HG02588 (cell line): Measurements from ENCODE around the gene LARP1.

ENCODE experiments used
- ATAC-seq: cut with Tn5 transposase; IDR thresholded peaks from one replicate; pipeline ENCODE4 v1.9.1; 2021; ENCODE audit warnings: mild to moderate bottlenecking, moderate library complexity; ENCODE audit not compliant: unreplicated experiment

Gene LARP1

GRCh38 chr5:154850255-154851062 lies 95.3 kb downstream of the LARP1 start, which contains the start of gene FAXDC2:
Gene FAXDC2, minus strand, starts transcription at chr5:154850603. Its CDS starts 12,425 bp downstream, at chr5:154838178.
- ATAC-seq: no peak

GRCh38 chr5:154851351-154851750 lies 96.2 kb downstream of the LARP1 start:
- ATAC-seq: no peak

DNA sequence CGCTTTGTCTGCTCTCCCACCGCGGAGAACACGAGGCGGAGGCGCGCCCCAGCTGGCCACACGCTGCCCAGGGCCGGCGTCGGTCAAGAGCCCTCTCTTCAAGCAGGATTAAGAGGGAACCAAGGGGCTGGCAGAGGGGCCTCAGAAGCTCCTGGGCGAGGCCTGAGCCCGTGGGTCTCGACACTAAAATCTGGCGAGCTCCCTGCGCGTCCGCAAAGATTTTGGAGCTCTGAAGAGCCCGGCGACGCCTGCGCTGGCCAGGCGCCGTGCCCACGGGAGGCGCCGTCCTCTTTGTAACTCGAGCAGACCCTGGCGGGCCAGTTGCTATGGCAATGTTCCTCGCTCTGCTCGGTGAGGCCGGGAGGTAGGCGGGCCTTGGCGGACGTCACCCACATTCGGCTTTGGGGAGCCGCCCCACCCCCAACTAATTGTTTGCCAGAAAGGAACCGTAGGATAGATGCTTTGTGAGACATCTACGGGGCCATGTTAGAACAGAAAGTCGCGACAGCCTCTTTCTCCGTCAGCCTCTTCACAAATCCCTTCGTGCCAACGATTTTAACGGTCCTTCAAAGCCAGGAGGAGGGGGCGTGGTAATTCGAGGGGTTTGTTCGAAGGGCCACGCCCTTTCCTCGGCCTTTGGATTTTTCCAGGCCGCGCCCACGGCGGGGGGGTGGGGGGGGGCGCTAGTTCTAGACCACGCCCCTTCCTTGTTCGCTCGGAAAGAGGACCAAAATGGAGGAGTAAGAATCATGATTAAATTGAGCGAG lies 102.5 kb downstream of the LARP1 start:
- ATAC-seq: peak; percentile 61

GRCh38 chr5:154858297-154858971 lies 103.3 kb downstream of the LARP1 start, which contains the start of gene CNOT8:
Gene CNOT8, plus strand, starts transcription at chr5:154858627. Its CDS starts 4,652 bp downstream, at chr5:154863279.
- ATAC-seq: peak; percentile 78

- ATAC-seq: no peak
Measured at GRCh38 chr5:154858972-154859871, 104.0 kb downstream of the LARP1 start.

DNA sequence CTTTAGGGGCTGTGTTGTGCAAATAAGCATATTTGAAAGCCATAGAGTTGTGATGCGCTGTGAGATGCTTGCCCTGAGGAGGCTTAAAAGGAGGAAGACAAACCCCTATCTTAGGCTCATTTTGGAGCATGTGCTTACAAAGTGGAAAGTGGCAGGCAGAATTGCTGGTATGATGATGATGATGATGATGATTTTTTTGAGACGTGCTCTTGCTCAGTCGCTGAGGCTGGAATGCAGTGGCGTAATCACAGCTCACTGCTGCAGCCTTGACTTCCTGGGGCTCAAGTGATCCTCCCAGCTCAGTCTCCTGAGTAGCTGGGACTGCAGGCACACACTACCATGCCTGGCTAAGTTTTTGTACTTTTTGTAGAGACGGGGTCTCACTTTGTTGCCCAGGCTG lies 104.9 kb downstream of the LARP1 start:
- ATAC-seq: no peak

- no peak for ATAC-seq
Measured at GRCh38 chr5:154860765-154861164, 105.6 kb downstream of the LARP1 start.

DNA sequence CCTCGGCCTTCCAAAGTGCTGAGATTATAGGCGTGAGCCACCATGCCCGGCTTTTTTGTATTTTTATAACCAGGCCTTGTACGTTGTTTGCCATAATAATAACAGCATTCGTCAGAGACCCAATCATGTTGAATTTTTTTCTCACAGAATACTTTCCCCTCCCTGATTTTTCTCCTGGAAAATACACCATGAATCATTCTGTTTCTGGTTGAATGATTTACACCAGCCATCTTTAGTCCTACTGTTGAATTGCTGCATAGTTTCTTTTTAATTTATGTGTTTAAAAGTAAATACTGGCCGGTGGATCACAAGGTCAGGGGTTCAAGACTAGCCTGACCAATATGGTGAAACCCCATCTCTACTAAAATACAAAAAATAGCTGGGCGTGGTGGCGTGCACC lies 106.8 kb downstream of the LARP1 start:
- no peak for ATAC-seq

- no peak for ATAC-seq
Measured at GRCh38 chr5:154862766-154863165, 107.6 kb downstream of the LARP1 start.

GRCh38 chr5:154863291-154864080 lies 108.3 kb downstream of the LARP1 start:
- ATAC-seq: no peak

DNA sequence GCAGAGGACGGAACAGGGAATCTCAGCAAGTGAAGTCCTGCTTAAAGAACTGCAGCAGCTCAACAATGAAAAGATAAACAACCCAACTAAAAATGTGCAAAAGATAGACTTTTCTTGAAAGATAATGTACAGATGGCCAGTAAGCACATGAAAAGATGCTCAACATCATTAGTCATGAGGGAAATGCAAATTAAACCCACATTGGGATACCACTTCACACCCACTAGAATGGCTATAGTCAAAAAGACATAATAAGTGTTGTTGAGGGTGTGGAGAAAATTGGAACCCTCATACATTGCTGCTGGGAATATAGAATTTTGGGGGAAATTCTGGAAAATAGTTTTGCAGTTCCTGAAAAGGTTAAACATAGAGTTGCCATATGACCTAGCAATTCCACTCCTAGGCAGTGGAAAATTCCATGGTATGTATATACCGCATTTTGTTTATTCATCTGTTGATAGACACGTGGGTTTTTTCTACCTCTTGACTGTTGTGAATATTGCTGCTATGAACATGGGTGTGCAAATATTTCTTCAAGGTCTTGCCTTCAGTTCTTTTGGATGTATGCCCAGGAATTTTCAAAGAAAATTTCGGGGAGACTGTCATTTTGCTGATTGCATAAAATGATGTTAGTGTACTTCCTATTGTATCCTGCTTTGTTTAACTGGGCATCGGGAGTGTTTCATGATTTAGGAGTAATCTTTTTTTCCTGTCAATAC lies 110.4 kb downstream of the LARP1 start:
- ATAC-seq: no peak

GRCh38 chr5:154866841-154867240 lies 111.7 kb downstream of the LARP1 start:
- ATAC-seq: no peak
